CD8-positive, alpha-beta memory T cell (primary cell): ENCODE measurements around the gene TOMM6. TPM values are rescaled to one million over a fixed set of nuclear protein-coding genes. Genes with fewer than 3 reads are reported as not detected.
"Not testable (repeated sequence)": the region's sequence is repeated elsewhere in the genome, so short reads cannot be mapped to it uniquely, and the experiment has no call there.

Experiments used
- CTCF ChIA-PET: fragments of 350-600 bp; sonication (Branson Sonifier 250); formaldehyde crosslinking; loops from one replicate; lab custom pipeline; 2021; ENCODE audit warnings: antibody characterized with exemption; lab: Charles Lee
- POLR2A ChIA-PET: fragments of 350-600 bp; sonication (Branson Sonifier 250); formaldehyde crosslinking; loops from one replicate; lab custom pipeline; 2021; ENCODE audit warnings: antibody characterized with exemption; lab: Charles Lee
- DNase-seq, 5 donors: peaks; one replicate each; pipeline versions ENCODE4 v3.0.0 to v3.0.0-alpha.2; 2020 to 2022; ENCODE audit warnings: mixed read lengths in 1 of 5
- H3K27ac ChIP-seq: one replicate; pipeline ENCODE4 v1.7.0; 2013; ENCODE audit warnings: low read depth, mild to moderate bottlenecking, low read length, moderate library complexity
- H3K27me3 ChIP-seq: 2 replicates; pipeline ENCODE4 v1.7.0; 2013; ENCODE audit warnings: low read length, mild to moderate bottlenecking; ENCODE audit not compliant: insufficient read depth, poor library complexity, severe bottlenecking
- H3K36me3 ChIP-seq: 2 replicates; pipeline ENCODE4 v1.7.0; 2013; ENCODE audit warnings: mild to moderate bottlenecking, low read length, moderate library complexity; ENCODE audit not compliant: insufficient read depth
- H3K4me1 ChIP-seq: 2 replicates; pipeline ENCODE4 v1.7.0; 2013; ENCODE audit warnings: mild to moderate bottlenecking, low read length, moderate library complexity; ENCODE audit not compliant: insufficient read depth
- H3K4me3 ChIP-seq: 2 replicates; pipeline ENCODE4 v1.7.0; 2013; ENCODE audit warnings: mild to moderate bottlenecking, low read length
- H3K9me3 ChIP-seq: 2 replicates; pipeline ENCODE4 v1.7.0; 2013; ENCODE audit warnings: mild to moderate bottlenecking, low read length
- H3K27ac Mint-ChIP-seq, 8 donors: one replicate each; pipeline ENCODE4 v1.8.0; 2020 to 2021; ENCODE audit warnings: mixed read lengths in 8 of 8, mild to moderate bottlenecking in 6 of 8, inconsistent platforms in 3 of 8, moderate library complexity in 3 of 8
- H3K27me3 Mint-ChIP-seq, 2 donors: one replicate each; pipeline ENCODE4 v1.8.0; 2020 to 2021; ENCODE audit warnings: mixed read lengths in 2 of 2, mild to moderate bottlenecking in 1 of 2, moderate library complexity in 1 of 2
- H3K36me3 Mint-ChIP-seq, 3 donors: one replicate each; pipeline ENCODE4 v1.8.0; 2020 to 2021; ENCODE audit warnings: mixed read lengths in 3 of 3, inconsistent platforms in 1 of 3, mild to moderate bottlenecking in 1 of 3
- H3K4me1 Mint-ChIP-seq, 3 donors: one replicate each; pipeline ENCODE4 v1.8.0; 2020 to 2021; ENCODE audit warnings: mixed read lengths in 3 of 3, inconsistent platforms in 1 of 3, mild to moderate bottlenecking in 1 of 3
- H3K4me3 Mint-ChIP-seq, 7 donors: one replicate each; pipeline ENCODE4 v1.8.0; 2020 to 2021; ENCODE audit warnings: mixed read lengths in 7 of 7, mild to moderate bottlenecking in 6 of 7, moderate library complexity in 4 of 7, inconsistent platforms in 2 of 7
- H3K9me3 Mint-ChIP-seq, 5 donors: one replicate each; pipeline ENCODE4 v1.8.0; 2020 to 2022; ENCODE audit warnings: mixed read lengths in 5 of 5, mild to moderate bottlenecking in 3 of 5, moderate library complexity in 2 of 5, inconsistent platforms in 1 of 5
- polyA plus RNA-seq: library from polyadenylated mRNA; unstranded; fragments of 300-500 nt; fragmentation: Illumina TruSeq; gene quantifications from one replicate; pipeline ENCODE4 v1.2.3, GENCODE V29; 2021
- total RNA-seq, 2 experiments: library from RNA; stranded (reverse); gene quantifications; one replicate each; pipeline ENCODE4 v1.2.3, GENCODE V29; 2021

TOMM6 gene
- total and polyA plus RNA-seq, 3 experiments from 2014 or later: 376 to 414 (median 399) TPM

DNA sequence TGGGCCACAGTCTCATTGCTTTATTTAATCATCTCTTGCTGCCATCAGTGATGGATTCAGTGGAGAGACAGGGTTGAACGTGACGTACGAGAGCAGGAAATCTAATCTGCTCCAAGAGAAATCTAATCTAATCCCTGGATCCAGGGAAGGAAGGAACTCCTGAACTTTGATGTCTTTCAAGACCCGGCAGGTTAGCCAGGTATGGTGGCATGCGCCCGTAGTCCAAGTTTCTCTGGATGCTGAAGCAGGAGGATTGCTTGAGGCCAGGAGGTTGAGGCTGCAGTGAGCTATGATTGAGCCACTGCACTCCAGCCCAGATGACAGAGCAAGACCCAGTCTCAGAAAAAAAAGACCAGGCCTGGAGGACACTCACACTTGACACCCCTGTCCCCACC, 28.9 kb upstream of the TOMM6 start:
- H3K27ac Mint-ChIP-seq: no peak overlapping the region
- Histone ChIP-seq H3K9me3 (no peaks in the 10 kb centered on the region), H3K36me3 (no peaks in the 10 kb centered on the region), H3K4me1 (no peaks in the 10 kb centered on the region), H3K27ac (no peak overlapping the region), H3K27me3 (no peaks in the 10 kb centered on the region), H3K4me3 (no peak overlapping the region)
- H3K27me3 Mint-ChIP-seq: peaks cover 3 to 6% of the 10 kb centered on the region in 2 donors
- ChIA-PET POLR2A (no interaction called here), CTCF (no interaction called here)
- no peak overlapping the region for H3K4me3 Mint-ChIP-seq
- no peak for DNase-seq
- no peaks in the 10 kb centered on the region for H3K36me3 Mint-ChIP-seq
- no peaks in the 10 kb centered on the region for H3K4me1 Mint-ChIP-seq
- H3K9me3 Mint-ChIP-seq: no peaks in the 10 kb centered on the region

DNA sequence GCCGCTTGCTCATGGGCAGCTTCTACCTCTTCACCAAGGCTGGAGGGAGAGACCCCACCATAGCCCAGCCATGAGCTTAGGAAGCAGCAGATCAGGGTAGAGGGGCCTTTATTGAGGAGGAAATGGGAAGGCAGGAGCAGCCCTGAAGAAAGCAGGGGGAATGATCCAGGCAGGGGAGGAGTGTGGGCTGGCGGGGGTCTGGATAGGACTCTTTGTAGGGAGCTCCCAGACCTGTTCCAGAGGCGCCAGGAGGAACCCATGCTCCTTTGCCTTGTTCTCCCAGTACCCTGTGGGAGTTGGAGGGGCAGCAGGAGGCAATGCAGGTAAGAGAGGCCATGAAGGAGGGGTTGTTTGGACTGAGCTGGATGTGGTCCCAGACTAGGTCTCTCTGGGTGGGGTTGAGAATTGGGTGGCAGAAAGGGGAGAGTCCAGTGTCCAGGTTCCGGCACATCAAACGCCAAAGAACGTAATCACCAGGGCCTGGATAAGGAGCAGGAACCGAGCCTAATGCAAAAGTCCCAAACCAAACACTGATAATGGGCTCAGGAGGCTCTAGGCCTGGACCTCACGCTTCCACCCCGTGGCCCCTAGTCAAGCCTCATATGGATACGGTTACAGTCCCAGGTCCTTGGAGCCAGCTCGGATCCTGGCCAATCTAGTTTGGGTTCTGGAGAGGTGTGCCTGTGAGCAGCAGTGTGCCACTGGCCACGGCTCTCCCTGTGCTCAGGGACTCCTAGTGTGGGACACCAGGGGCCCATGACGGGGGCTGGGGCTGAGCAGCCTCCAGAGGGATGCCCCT, 28.2 kb upstream of the TOMM6 start:
- Histone ChIP-seq H3K27ac (no peak overlapping the region), H3K4me1 (no peaks in the 10 kb centered on the region), H3K36me3 (no peaks in the 10 kb centered on the region), H3K27me3 (no peaks in the 10 kb centered on the region), H3K9me3 (no peaks in the 10 kb centered on the region), H3K4me3 (no peak overlapping the region)
- Mint-ChIP-seq H3K9me3 (no peaks in the 10 kb centered on the region), H3K36me3 (no peaks in the 10 kb centered on the region), H3K27ac (no peak overlapping the region), H3K4me1 (no peaks in the 10 kb centered on the region), H3K27me3 (peaks cover 2 to 4% of the 10 kb centered on the region in 2 donors), H3K4me3 (no peak overlapping the region)
- ChIA-PET CTCF (no interaction called here), POLR2A (no interaction called here)
- no peak for DNase-seq

DNA sequence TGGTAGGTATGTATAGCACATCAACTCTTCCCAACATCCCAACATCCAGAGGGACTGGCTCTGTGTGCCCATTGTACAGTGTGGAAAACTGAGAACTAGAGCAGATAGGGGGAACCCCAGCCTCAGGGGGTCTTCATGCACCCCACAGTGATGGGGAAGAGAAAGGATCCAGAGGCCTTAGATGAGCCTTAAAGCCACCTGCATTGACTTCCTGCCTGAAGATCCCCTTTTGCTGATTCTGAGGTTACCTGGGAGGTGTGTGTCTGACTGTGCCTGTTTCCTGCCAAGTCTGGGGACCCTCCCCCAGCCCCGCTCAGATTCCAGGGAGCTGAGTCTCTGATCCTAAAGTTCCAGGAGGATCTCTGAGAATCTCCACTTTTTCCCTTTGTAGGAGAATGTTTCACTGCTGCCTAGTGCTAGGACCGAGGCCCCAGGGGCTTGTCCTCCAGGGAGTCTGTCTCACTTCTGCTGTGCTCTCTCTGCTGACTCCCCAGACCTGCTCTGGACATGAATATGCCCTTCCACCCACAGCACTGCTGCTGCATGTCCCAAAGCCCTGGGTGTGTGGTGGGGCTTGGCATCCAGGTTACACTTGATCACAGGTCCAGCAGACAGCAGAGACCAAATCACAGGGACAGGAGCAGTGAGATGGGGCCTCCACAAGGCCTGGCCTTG, 27.5 kb upstream of the TOMM6 start:
- H3K36me3 Mint-ChIP-seq: no peaks in the 10 kb centered on the region
- peaks cover 2 to 4% of the 10 kb centered on the region in 2 donors for H3K27me3 Mint-ChIP-seq
- no peak for DNase-seq
- H3K4me1 ChIP-seq: no peaks in the 10 kb centered on the region
- H3K27ac Mint-ChIP-seq: no peak overlapping the region
- H3K4me3 Mint-ChIP-seq: no peak overlapping the region
- no peaks in the 10 kb centered on the region for H3K9me3 ChIP-seq
- CTCF ChIA-PET: no interaction called here
- H3K4me3 ChIP-seq: no peak overlapping the region
- no peaks in the 10 kb centered on the region for H3K9me3 Mint-ChIP-seq
- no peaks in the 10 kb centered on the region for H3K27me3 ChIP-seq
- no peaks in the 10 kb centered on the region for H3K36me3 ChIP-seq
- POLR2A ChIA-PET: no interaction called here
- H3K4me1 Mint-ChIP-seq: no peaks in the 10 kb centered on the region
- no peak overlapping the region for H3K27ac ChIP-seq

DNA sequence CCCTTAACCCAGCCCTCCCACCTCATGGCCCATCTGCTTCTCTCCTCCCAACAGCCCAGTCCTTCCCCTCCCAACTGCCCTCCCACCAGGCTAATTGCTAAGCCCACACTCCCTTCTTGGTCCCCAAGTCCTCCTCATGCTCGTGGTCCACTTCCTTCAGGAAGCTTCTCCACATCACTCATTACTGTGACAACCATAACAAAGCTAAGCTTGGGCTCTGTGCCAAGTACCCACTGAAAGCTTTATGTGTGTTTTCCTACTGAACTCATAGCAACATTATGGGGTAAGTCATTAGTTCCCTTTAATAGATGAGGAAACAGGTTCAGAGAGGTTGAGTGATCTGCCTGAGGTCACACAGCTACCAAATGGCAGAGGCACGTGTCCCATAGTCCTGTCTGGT, 24.0 kb upstream of the TOMM6 start:
- ChIA-PET POLR2A (no interaction called here), CTCF (no interaction called here)
- H3K4me3 Mint-ChIP-seq: no peak overlapping the region
- no peaks in the 10 kb centered on the region for H3K9me3 Mint-ChIP-seq
- Histone ChIP-seq H3K4me1 (no peaks in the 10 kb centered on the region), H3K27ac (no peak overlapping the region), H3K27me3 (no peaks in the 10 kb centered on the region), H3K4me3 (no peak overlapping the region), H3K36me3 (no peaks in the 10 kb centered on the region), H3K9me3 (no peaks in the 10 kb centered on the region)
- peaks cover 0 to 4% (median 0%) of the 10 kb centered on the region in 3 donors for H3K4me1 Mint-ChIP-seq
- H3K27me3 Mint-ChIP-seq: peaks cover 4% of the 10 kb centered on the region in 2 donors
- no peak for DNase-seq
- H3K36me3 Mint-ChIP-seq: no peaks in the 10 kb centered on the region
- H3K27ac Mint-ChIP-seq: peak overlapping the region in 1 of 8 donors; percentile 43

DNA sequence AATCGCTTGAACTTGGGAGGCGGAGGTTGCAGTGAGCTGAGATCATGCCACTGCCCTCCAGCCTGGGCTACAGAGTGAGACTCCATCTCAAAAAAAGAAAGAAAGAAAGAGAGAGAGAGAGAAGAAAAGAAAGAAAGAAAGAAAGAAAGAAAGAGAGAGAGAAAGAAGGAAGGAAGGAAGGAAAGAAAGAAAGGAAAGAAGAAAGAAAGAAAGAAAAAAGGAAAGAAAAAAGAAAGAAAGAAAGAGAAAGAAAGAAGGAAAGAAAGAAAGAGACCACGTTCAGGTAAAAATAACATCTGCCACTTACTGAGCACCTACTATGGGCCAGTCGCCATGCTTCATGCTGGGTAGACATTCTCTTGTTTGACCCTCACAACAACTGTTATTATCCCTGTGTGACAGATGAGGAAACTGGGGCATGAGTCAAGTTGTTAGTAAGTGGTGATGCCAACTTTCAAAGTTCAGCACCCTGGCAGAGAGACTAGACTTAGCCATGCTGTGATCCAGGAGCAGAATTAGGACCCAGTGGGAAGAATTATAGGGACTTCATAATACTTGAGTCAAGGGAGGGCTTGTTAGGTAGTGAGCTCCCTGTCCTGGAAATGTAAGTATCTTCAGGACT, 21.3 kb upstream of the TOMM6 start:
- Mint-ChIP-seq H3K36me3 (peaks cover 0 to 12% (median 0%) of the 10 kb centered on the region in 3 donors), H3K27ac (peak overlapping the region in 1 of 8 donors; percentile 61)
- H3K27ac ChIP-seq: peak overlapping the region; percentile 16
- H3K9me3 ChIP-seq, H3K27me3 Mint-ChIP-seq, H3K27me3 ChIP-seq, H3K4me3 Mint-ChIP-seq, POLR2A ChIA-PET, H3K9me3 Mint-ChIP-seq, H3K4me1 ChIP-seq, H3K36me3 ChIP-seq, H3K4me3 ChIP-seq, H3K4me1 Mint-ChIP-seq, DNase-seq: not testable (repeated sequence)
- CTCF ChIA-PET: interaction anchor here (1.5 to 1.8 kb wide), 2 partner anchors 10 to 83 kb away, joined by 3 to 4 read pairs; no protein-coding TSS in a partner anchor

DNA sequence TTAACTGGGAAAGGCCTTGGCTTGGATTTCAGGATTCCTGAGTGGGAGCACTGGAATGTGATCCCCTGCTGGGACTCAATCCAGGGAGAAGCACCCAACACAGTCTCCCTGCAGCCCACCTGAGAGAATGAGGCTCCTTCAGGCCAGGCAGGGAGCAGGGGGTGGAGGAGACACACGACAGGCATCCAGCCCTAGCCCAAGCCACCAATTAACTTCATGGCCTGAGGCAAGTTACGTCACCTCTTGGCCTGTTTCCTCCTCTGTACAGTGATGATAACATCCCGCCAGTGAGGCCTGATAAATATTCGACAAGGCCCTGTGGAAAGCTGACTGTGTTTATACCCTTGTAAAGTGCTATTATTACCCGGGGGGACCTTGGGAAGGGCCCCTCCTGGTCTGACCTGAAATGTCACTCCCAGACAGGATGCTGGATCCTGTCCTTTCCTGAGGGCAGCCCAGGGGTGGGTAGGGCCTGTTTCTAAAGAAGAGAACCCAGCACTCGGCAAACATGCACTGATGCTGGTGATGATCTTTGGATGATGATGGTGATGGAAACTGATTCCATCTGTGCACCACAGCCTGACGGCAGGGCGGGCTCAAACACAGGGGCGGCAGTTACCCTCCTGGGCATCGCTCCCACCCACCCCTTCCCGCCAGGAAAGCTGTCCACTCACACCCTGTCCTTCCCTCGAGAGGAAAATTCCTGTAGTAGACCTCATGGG, 20.2 kb upstream of the TOMM6 start:
- H3K27me3 Mint-ChIP-seq: peaks cover 2 to 4% of the 10 kb centered on the region in 2 donors
- no peak overlapping the region for H3K27ac Mint-ChIP-seq
- Histone ChIP-seq H3K27ac (peak overlapping the region; percentile 16), H3K36me3 (peaks cover 7% of the 10 kb centered on the region), H3K4me1 (peaks cover 4% of the 10 kb centered on the region), H3K27me3 (no peaks in the 10 kb centered on the region), H3K9me3 (no peaks in the 10 kb centered on the region), H3K4me3 (no peak overlapping the region)
- peaks cover 0 to 5% (median 0%) of the 10 kb centered on the region in 3 donors for H3K4me1 Mint-ChIP-seq
- POLR2A ChIA-PET: no interaction called here
- CTCF ChIA-PET: interaction anchor here (1.3 to 1.8 kb wide), 2 partner anchors 9 to 20 kb away, joined by 3 to 4 read pairs; partner anchors contain the start of gene TOMM6
- no peaks in the 10 kb centered on the region for H3K9me3 Mint-ChIP-seq
- peaks cover 4 to 23% (median 5%) of the 10 kb centered on the region in 3 donors for H3K36me3 Mint-ChIP-seq
- H3K4me3 Mint-ChIP-seq: no peak overlapping the region
- DNase-seq: no peak

DNA sequence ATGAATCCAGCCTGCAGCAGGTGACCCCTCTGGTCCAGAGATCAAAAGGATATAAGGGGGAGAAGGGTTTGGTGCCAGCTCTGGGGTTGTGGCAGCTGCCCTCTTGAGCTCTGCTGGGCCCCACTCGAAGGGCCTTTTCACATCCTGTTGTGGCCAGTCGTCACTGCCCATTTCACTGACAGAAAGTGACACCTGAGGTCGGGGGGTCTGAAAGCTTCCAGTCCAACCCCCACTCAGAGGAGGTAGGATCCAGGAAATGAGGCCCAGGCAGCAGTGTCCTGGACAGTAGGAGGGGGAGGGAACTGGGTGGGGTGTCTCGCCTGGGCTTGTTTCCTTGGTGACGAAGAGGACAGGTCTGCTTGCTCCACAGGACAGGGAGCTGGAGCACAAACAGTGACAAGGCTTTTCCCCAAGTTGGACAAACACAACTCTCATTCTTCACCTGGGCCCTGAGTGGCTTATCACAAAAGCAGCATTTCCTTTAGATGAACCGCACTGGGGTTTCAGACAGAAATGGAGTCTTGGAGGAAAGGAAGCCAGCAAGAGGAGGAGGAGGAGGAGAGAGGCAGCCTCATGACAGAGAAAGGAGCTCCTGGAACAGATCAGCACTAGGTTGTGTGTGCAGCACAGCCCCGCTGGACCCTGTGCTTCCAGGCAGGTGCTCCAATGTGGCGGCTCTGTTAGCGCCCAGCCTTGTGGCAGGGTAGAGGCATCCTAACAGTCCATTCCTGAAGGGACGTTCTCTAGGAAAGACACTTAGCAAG, 18.8 kb upstream of the TOMM6 start:
- peaks cover 13% of the 10 kb centered on the region for H3K36me3 ChIP-seq
- POLR2A ChIA-PET: interaction anchor here (0.5 kb wide), 1 partner anchor 20 kb away, joined by 3 read pairs; no protein-coding TSS in a partner anchor
- CTCF ChIA-PET: interaction anchor here (1.1 to 1.3 kb wide), 2 partner anchors 13 to 19 kb away, joined by 3 read pairs; partner anchors contain the start of gene TOMM6
- peaks cover 5 to 33% (median 7%) of the 10 kb centered on the region in 3 donors for H3K36me3 Mint-ChIP-seq
- peak overlapping the region in 1 of 8 donors; percentile 25 for H3K27ac Mint-ChIP-seq
- peak overlapping the region; percentile 24 for H3K27ac ChIP-seq
- no peak overlapping the region for H3K4me3 Mint-ChIP-seq
- no peaks in the 10 kb centered on the region for H3K9me3 ChIP-seq
- no peak for DNase-seq
- H3K9me3 Mint-ChIP-seq: no peaks in the 10 kb centered on the region
- H3K4me1 ChIP-seq: peaks cover 4% of the 10 kb centered on the region
- H3K4me3 ChIP-seq: no peak overlapping the region
- H3K27me3 Mint-ChIP-seq: peaks cover 0 to 2% of the 10 kb centered on the region in 2 donors
- no peaks in the 10 kb centered on the region for H3K27me3 ChIP-seq
- H3K4me1 Mint-ChIP-seq: peaks cover 0 to 5% (median 0%) of the 10 kb centered on the region in 3 donors
